MM.1S (cell line): ENCODE data around the gene GNAQ.
"Not testable (repeated sequence)": the region's sequence is repeated elsewhere in the genome, so short reads cannot be mapped to it uniquely, and the experiment has no call there.

ENCODE experiments used
- DNase-seq: peaks from one replicate; pipeline ENCODE4 v3.0.0-alpha.2; 2015
- H2AFZ ChIP-seq: fragments of 300-600 bp; sonication (generic); 2 replicates; pipeline ENCODE4 v1.6.0; 2016; ENCODE audit warnings: antibody characterized with exemption, low read length
- H3F3A ChIP-seq: fragments of 300-600 bp; sonication (generic); 2 replicates; pipeline ENCODE4 v1.6.1; 2016; ENCODE audit warnings: mild to moderate bottlenecking, antibody characterized with exemption, low read length, moderate library complexity, mixed read lengths; ENCODE audit not compliant: insufficient read depth
- H3K27ac ChIP-seq: fragments of 300-600 bp; sonication (generic); 2 replicates; pipeline ENCODE4 v1.5.1; 2016; ENCODE audit warnings: mild to moderate bottlenecking, low read length
- H3K27me3 ChIP-seq: fragments of 300-600 bp; sonication (generic); replicated peaks from 2 replicates; pipeline ENCODE4 v1.6.0; 2016; ENCODE audit warnings: low read length; ENCODE audit not compliant: insufficient read depth
- H3K36me3 ChIP-seq: fragments of 300-600 bp; sonication (generic); replicated peaks from 2 replicates; pipeline ENCODE4 v1.6.1; 2016; ENCODE audit warnings: mild to moderate bottlenecking, low read length, mixed read lengths; ENCODE audit not compliant: insufficient read depth
- H3K4me1 ChIP-seq: fragments of 300-600 bp; sonication (generic); 2 replicates; pipeline ENCODE4 v1.6.1; 2016; ENCODE audit warnings: low read length, mixed read lengths
- H3K4me2 ChIP-seq: fragments of 300-600 bp; sonication (generic); 2 replicates; pipeline ENCODE4 v1.6.0; 2016; ENCODE audit warnings: low read depth, low read length
- H3K4me3 ChIP-seq: fragments of 300-600 bp; sonication (generic); 2 replicates; pipeline ENCODE4 v1.5.1; 2016; ENCODE audit warnings: low read length, mixed read lengths
- H3K79me2 ChIP-seq: fragments of 300-600 bp; sonication (generic); 2 replicates; pipeline ENCODE4 v1.6.1; 2016; ENCODE audit warnings: mixed run types, low read length, mixed read lengths
- H3K9ac ChIP-seq: fragments of 300-600 bp; sonication (generic); 2 replicates; pipeline ENCODE4 v1.6.1; 2016; ENCODE audit warnings: low read length, mixed read lengths
- H3K9me2 ChIP-seq: fragments of 300-600 bp; sonication (generic); replicated peaks from 2 replicates; pipeline ENCODE4 v1.6.1; 2016; ENCODE audit warnings: mild to moderate bottlenecking, low read length, mixed read lengths; ENCODE audit not compliant: insufficient read depth
- H3K9me3 ChIP-seq: fragments of 300-600 bp; sonication (generic); replicated peaks from 2 replicates; pipeline ENCODE4 v1.6.1; 2016; ENCODE audit warnings: mild to moderate bottlenecking, low read length, mixed read lengths; ENCODE audit not compliant: insufficient read depth
- H4K20me1 ChIP-seq: fragments of 300-600 bp; sonication (generic); 2 replicates; pipeline ENCODE4 v1.6.1; 2016; ENCODE audit warnings: mild to moderate bottlenecking, low read length, moderate library complexity, mixed read lengths; ENCODE audit not compliant: insufficient read depth
- CTCF ChIP-seq: fragments of 300-600 bp; sonication (generic); IDR thresholded peaks from 2 replicates; pipeline ENCODE4 v1.5.1; 2016; ENCODE audit warnings: antibody characterized with exemption, low read length, mixed read lengths
- EZH2 ChIP-seq: fragments of 300-600 bp; sonication (generic); optimal IDR thresholded peaks from 2 replicates; pipeline ENCODE3; 2017; ENCODE audit warnings: low read depth, mild to moderate bottlenecking, antibody characterized with exemption, low read length, mixed read lengths
- EZH2phosphoT487 ChIP-seq: fragments of 300-600 bp; sonication (generic); IDR thresholded peaks from 2 replicates; pipeline ENCODE4 v1.6.1; 2018; ENCODE audit warnings: antibody characterized with exemption, low read length

Gene GNAQ

GRCh38 chr9:77864211-77864889, 167.3 kb downstream of the GNAQ start:
- DNase-seq, result no peak
- Histone ChIP-seq H2AFZ (no peak overlapping the region), H3K27ac (no peak overlapping the region), H3F3A (no peaks in the 10 kb centered on the region), H3K4me1 (no peaks in the 10 kb centered on the region), H3K36me3 (no peaks in the 10 kb centered on the region), H3K9ac (no peak overlapping the region), H3K9me3 (no peaks in the 10 kb centered on the region), H3K4me2 (no peak overlapping the region), H3K79me2 (no peaks in the 10 kb centered on the region), H3K9me2 (no peaks in the 10 kb centered on the region), H3K27me3 (no peaks in the 10 kb centered on the region), H3K4me3 (no peak overlapping the region), H4K20me1 (no peaks in the 10 kb centered on the region)
- TF ChIP-seq CTCF (no peak), EZH2phosphoT487 (no peak), EZH2 (no peak)

GRCh38 chr9:77863638-77864037, 168.0 kb downstream of the GNAQ start:
- H3K4me3 ChIP-seq, H3K4me2 ChIP-seq, H3K36me3 ChIP-seq, H3K27ac ChIP-seq, H3F3A ChIP-seq, H3K9me3 ChIP-seq, H3K27me3 ChIP-seq, H3K4me1 ChIP-seq, H3K9me2 ChIP-seq, DNase-seq, H3K9ac ChIP-seq, H4K20me1 ChIP-seq, H3K79me2 ChIP-seq, H2AFZ ChIP-seq: not testable (repeated sequence)

GRCh38 chr9:77860953-77861352, 170.7 kb downstream of the GNAQ start:
- H3K9ac ChIP-seq, H3K27me3 ChIP-seq, H3K4me1 ChIP-seq, H3K4me3 ChIP-seq, H3K9me3 ChIP-seq, DNase-seq, H3K27ac ChIP-seq, H3F3A ChIP-seq, H4K20me1 ChIP-seq, H3K36me3 ChIP-seq, H2AFZ ChIP-seq, H3K4me2 ChIP-seq, H3K79me2 ChIP-seq, H3K9me2 ChIP-seq: not testable (repeated sequence)

- TF ChIP-seq CTCF (no peak), EZH2 (no peak), EZH2phosphoT487 (no peak)
Measured at GRCh38 chr9:77857513-77858259, 173.9 kb downstream of the GNAQ start.

More at GRCh38 chr9:77857513-77858259, 173.9 kb downstream of the GNAQ start:
- no peak overlapping the region for H3K4me3 ChIP-seq
- no peaks in the 10 kb centered on the region for H4K20me1 ChIP-seq
- no peak overlapping the region for H3K9ac ChIP-seq
- H3K4me2 ChIP-seq, result no peak overlapping the region
- DNase-seq, result no peak
- no peaks in the 10 kb centered on the region for H3K27me3 ChIP-seq
- no peaks in the 10 kb centered on the region for H3K9me3 ChIP-seq
- no peaks in the 10 kb centered on the region for H3K36me3 ChIP-seq
- H3F3A ChIP-seq, result no peaks in the 10 kb centered on the region
- H3K4me1 ChIP-seq, result no peaks in the 10 kb centered on the region
- H3K9me2 ChIP-seq, result no peaks in the 10 kb centered on the region
- no peaks in the 10 kb centered on the region for H3K79me2 ChIP-seq
- no peak overlapping the region for H2AFZ ChIP-seq
- no peak overlapping the region for H3K27ac ChIP-seq
